ENCODE data around the gene KLC1.
"Not testable (repeated sequence)": the region's sequence is repeated elsewhere in the genome, so short reads cannot be mapped to it uniquely, and the experiment has no call there.

The KLC1 gene

GRCh38 chr14:103628684-103629502 is at the start of gene KLC1:
Gene KLC1 (plus strand): TSS chr14:103629211. CDS start chr14:103654565, 25,354 bp downstream.
- peak; percentile 61 for DNase-seq (ENCODE audit: low read depth)

- no peak for DNase-seq (ENCODE audit: low read depth)
Measured at GRCh38 chr14:103581206-103581605, 47.8 kb upstream of the KLC1 start.

GRCh38 chr14:103581954-103582703 is 46.9 kb upstream of the KLC1 start:
- DNase-seq (ENCODE audit: low read depth) = no peak

- no peak for DNase-seq (ENCODE audit: low read depth)
Measured at GRCh38 chr14:103584326-103584915, 44.6 kb upstream of the KLC1 start.

GRCh38 chr14:103593577-103593976 is 35.4 kb upstream of the KLC1 start:
- DNase-seq (ENCODE audit: low read depth) = no peak

- no peak for DNase-seq (ENCODE audit: low read depth)
Measured at GRCh38 chr14:103594265-103594664, 34.7 kb upstream of the KLC1 start.

GRCh38 chr14:103597623-103598377 is 31.2 kb upstream of the KLC1 start:
- DNase-seq (ENCODE audit: low read depth) = no peak

GRCh38 chr14:103600503-103600902 is 28.5 kb upstream of the KLC1 start:
- no peak for DNase-seq (ENCODE audit: low read depth)

- DNase-seq (ENCODE audit: low read depth) = no peak
Measured at GRCh38 chr14:103604620-103605019, 24.4 kb upstream of the KLC1 start.

GRCh38 chr14:103606963-103607668 is 21.9 kb upstream of the KLC1 start:
- DNase-seq (ENCODE audit: low read depth) = peak; percentile 14

GRCh38 chr14:103607822-103608221 is 21.2 kb upstream of the KLC1 start:
- DNase-seq (ENCODE audit: low read depth) = no peak

- not testable (repeated sequence) for DNase-seq (ENCODE audit: low read depth)
Measured at GRCh38 chr14:103609081-103609480, 19.9 kb upstream of the KLC1 start.

GRCh38 chr14:103611215-103611614 is 17.8 kb upstream of the KLC1 start:
- no peak for DNase-seq (ENCODE audit: low read depth)

- DNase-seq (ENCODE audit: low read depth) = no peak
Measured at GRCh38 chr14:103613517-103613916, 15.5 kb upstream of the KLC1 start.

GRCh38 chr14:103616635-103617300 is 12.2 kb upstream of the KLC1 start:
- DNase-seq (ENCODE audit: low read depth) = no peak

- no peak for DNase-seq (ENCODE audit: low read depth)
Measured at GRCh38 chr14:103619057-103619456, 10.0 kb upstream of the KLC1 start.

- no peak for DNase-seq (ENCODE audit: low read depth)
Measured at GRCh38 chr14:103621860-103622259, 7.2 kb upstream of the KLC1 start.

- DNase-seq (ENCODE audit: low read depth) = no peak
Measured at GRCh38 chr14:103623308-103623707, 5.7 kb upstream of the KLC1 start.

GRCh38 chr14:103623883-103624482 is 5.0 kb upstream of the KLC1 start:
- no peak for DNase-seq (ENCODE audit: low read depth)

- DNase-seq (ENCODE audit: low read depth) = peak; percentile 6
Measured at GRCh38 chr14:103624860-103625259, 4.2 kb upstream of the KLC1 start.

Measured in T-helper 22 cell (primary cell).